ENCODE results near the gene HOXA7. TPM values are rescaled to one million over a fixed set of nuclear protein-coding genes. Genes with fewer than 3 reads are reported as not detected.

HOXA7 gene
- total RNA-seq, 2 donors from 2014 or later: 0.28 to 0.54 TPM

DNA sequence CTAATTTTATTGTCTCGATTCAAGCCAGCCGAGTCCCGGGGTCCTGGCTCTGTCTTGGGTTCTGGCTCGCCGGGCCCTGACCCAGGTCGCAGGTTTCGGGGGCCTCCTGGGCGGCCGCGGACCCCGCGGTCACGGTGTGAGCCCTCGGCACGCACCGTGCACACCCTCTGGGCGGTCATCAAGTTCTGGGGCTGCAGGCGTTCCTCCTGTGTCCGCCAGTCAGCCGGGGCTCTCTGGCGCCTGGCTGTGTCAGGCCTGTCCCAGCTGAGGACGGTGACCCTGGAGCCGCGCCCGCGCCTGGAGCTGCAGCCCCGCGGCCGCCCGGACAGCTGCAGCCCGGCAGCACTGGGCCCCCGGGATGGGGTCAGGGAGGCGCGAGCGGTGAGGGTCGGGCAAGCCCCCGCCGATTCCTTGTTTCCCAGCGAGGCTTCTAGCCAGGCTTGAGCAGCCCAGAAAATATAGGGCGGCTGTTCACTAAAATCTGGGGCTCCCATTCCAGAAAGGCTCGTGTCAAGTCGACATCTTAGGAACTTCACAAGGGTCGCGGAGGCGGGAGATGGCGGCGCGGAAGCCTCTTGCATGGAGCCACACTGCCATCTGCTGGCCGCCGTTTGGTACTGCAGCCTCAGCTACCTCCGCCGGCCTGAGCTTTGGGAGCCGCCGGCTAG, 4.2 kb upstream of the HOXA7 start:
- Histone ChIP-seq H3K27ac (no peak overlapping the region), H3K4me1 (ENCODE audit: control insufficient read depth in 1 of 2, low read depth in 2 of 2) (peaks cover 11 to 26% of the 10 kb centered on the region in 2 donors), H3K9me3 (no peaks in the 10 kb centered on the region), H3K27me3 (replicated peaks; ENCODE audit: insufficient read depth) (peaks cover 4% of the 10 kb centered on the region), H3K36me3 (no peaks in the 10 kb centered on the region), H3K4me3 (peak overlapping the region; percentile 78)
- peak; percentile 54 for DNase-seq (ENCODE audit: low spot score)
- TF ChIP-seq, protein P1, sequence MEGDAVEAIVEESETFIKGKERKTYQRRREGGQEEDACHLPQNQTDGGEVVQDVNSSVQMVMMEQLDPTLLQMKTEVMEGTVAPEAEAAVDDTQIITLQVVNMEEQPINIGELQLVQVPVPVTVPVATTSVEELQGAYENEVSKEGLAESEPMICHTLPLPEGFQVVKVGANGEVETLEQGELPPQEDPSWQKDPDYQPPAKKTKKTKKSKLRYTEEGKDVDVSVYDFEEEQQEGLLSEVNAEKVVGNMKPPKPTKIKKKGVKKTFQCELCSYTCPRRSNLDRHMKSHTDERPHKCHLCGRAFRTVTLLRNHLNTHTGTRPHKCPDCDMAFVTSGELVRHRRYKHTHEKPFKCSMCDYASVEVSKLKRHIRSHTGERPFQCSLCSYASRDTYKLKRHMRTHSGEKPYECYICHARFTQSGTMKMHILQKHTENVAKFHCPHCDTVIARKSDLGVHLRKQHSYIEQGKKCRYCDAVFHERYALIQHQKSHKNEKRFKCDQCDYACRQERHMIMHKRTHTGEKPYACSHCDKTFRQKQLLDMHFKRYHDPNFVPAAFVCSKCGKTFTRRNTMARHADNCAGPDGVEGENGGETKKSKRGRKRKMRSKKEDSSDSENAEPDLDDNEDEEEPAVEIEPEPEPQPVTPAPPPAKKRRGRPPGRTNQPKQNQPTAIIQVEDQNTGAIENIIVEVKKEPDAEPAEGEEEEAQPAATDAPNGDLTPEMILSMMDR (IDR thresholded peaks at IDR 0.05): no peak
- peak; percentile 7 for ATAC-seq (ENCODE audit: insufficient number of reproducible peaks, low FRiP score, low read depth)

DNA sequence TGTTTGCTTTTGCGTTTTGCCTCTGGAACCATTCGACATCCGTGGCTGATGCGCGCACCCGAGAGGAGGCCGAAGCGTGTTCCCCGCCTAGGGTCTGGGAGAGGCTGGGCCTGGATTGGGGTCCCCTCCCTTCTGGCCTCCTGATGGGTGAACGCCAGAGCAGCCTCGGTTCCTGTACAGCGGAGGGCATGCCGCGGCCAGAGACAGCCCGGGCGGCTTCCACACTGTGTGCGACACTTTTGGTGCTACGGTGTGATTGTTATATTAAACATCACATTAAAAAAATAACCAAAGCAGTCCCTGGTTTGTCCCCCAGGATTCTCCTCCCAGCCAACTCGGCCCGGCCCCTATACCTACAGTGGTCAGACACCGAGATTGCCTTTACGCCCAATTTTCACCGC, 3.7 kb upstream of the HOXA7 start:
- Histone ChIP-seq H3K27ac (no peak overlapping the region), H3K27me3 (replicated peaks; ENCODE audit: insufficient read depth) (no peaks in the 10 kb centered on the region)

DNA sequence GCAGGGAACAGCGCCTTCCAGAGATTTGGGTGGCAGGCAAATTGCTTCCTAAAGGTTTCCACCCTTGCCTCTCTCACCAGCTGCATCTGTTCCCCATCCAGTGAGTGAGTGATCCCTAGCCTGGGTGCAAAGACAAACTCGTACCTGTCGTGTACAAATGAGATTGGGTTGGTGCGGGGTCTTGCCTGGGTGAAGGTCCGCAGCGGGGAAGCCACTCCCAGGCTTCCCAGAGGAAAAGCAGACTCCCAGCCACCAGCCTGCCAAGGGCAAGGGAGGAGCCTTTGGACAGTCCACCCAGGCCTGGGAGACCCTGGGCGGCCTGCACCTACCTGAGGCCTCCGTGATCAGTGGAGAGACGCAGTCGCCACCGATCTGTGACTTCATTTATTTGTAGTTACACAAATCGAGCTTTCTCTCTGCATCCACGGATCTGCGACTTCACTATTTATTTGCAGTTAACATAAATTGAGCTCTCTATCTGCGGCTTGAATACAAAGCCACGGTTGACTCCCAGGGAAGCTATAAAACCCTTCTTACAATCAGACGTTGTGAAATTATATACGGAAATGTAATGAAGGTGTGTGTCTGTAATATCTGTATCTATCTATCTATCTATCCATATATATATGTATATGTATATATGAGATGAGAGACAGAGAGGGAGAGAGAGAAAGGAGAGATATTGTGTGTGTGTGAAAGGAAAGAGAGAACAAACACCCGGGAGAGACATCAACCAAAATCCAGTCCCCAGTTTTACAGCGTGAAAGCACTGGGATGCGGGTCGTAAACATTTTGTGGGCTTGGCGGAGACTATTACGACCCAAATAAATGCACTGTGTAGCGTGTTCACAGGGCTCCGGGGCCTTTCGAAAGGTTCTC, 3.0 kb upstream of the HOXA7 start:
- no peaks in the 10 kb centered on the region for H3K27me3 ChIP-seq (replicated peaks; ENCODE audit: insufficient read depth)
- no peak for DNase-seq (ENCODE audit: low spot score)
- peaks cover 13 to 24% of the 10 kb centered on the region in 2 donors for H3K4me1 ChIP-seq (ENCODE audit: control insufficient read depth in 1 of 2, low read depth in 2 of 2)
- no peak overlapping the region for H3K27ac ChIP-seq
- H3K4me3 ChIP-seq: peak overlapping the region; percentile 78
- no peak for ATAC-seq (ENCODE audit: insufficient number of reproducible peaks, low FRiP score, low read depth)
- H3K36me3 ChIP-seq: no peaks in the 10 kb centered on the region
- no peaks in the 10 kb centered on the region for H3K9me3 ChIP-seq
- TF ChIP-seq, protein P1 (IDR thresholded peaks at IDR 0.05): no peak

More for the DNA sequence above, 3.7 kb upstream of the HOXA7 start:
- DNase-seq (ENCODE audit: low spot score) (no peak), ATAC-seq (ENCODE audit: insufficient number of reproducible peaks, low FRiP score, low read depth) (no peak)
- Histone ChIP-seq H3K36me3 (no peaks in the 10 kb centered on the region), H3K4me1 (ENCODE audit: control insufficient read depth in 1 of 2, low read depth in 2 of 2) (peaks cover 10 to 26% of the 10 kb centered on the region in 2 donors), H3K9me3 (no peaks in the 10 kb centered on the region), H3K4me3 (peak overlapping the region; percentile 78)
- TF ChIP-seq, protein P1 (IDR thresholded peaks at IDR 0.05): no peak

DNA sequence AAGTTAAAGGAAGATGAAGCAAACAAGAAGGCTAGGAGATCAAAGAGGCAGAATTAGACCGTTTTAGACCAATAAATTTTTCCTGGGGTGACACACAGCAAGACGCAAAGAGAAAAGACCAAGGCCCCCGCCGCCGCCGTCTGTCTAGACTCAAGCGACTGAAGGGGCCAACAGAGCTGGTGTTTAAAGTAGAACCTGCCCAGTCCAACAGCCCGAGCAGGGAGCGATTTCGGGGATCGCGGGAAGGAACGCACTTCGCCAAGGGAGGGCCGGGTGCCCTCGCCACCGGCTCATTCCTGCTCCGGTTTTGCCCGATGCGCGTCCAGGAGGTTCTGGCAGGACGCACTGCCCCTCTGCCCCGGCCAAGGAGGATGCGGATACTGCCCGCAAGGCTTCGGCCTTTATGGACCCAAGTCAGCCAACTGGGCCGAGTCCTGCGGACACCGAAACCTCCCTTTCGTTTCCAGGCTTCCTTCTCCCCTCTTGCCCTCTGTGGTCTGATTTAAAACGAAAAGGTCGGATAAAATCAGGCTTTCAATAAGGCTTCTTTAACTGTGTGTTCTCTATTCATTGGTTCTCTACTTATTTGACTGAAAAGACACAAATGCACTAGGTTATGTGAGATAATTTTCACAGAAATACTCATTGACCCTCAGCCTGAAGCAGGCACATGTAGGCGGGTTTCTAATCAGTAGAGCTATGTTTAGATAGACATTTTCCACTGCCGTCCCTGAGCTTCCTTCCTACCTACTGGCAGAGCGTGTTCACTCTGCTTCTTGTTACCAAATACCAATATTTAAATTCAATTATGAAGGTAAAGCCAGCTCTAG, 2.2 kb upstream of the HOXA7 start:
- Histone ChIP-seq H3K4me1 (ENCODE audit: control insufficient read depth in 1 of 2, low read depth in 2 of 2) (peaks cover 13 to 24% of the 10 kb centered on the region in 2 donors), H3K27me3 (replicated peaks; ENCODE audit: insufficient read depth) (no peaks in the 10 kb centered on the region), H3K4me3 (no peak overlapping the region), H3K9me3 (no peaks in the 10 kb centered on the region), H3K36me3 (no peaks in the 10 kb centered on the region), H3K27ac (no peak overlapping the region)
- DNase-seq (ENCODE audit: low spot score) (no peak), ATAC-seq (ENCODE audit: insufficient number of reproducible peaks, low FRiP score, low read depth) (no peak)
- TF ChIP-seq, protein P1 (IDR thresholded peaks at IDR 0.05): no peak
